GM12891 (cell line): Measurements from ENCODE around the gene EGFLAM.

Experiments used
- PAX5 ChIP-seq: IDR thresholded peaks from 2 replicates; pipeline ENCODE4 v1.6.1; 2011; ENCODE audit warnings: low read length, moderate library complexity, mild to moderate bottlenecking; ENCODE audit not compliant: insufficient read depth, severe bottlenecking
- POLR2A ChIP-seq: IDR thresholded peaks from 2 replicates; pipeline ENCODE4 v1.6.1; 2011; ENCODE audit warnings: low read depth, low read length, control low read depth
- POLR2AphosphoS5 ChIP-seq: IDR thresholded peaks from 2 replicates; pipeline ENCODE4 v1.6.1; 2011; ENCODE audit warnings: low read depth, low read length, control low read depth
- POU2F2 ChIP-seq: IDR thresholded peaks from 2 replicates; pipeline ENCODE4 v1.6.1; 2011; ENCODE audit warnings: low read depth, mild to moderate bottlenecking, control low read depth, low read length, moderate library complexity
- SPI1 ChIP-seq: IDR thresholded peaks from 2 replicates; pipeline ENCODE4 v1.6.1; 2011; ENCODE audit warnings: low read depth, low read length, control low read depth
- TAF1 ChIP-seq: IDR thresholded peaks from 2 replicates; pipeline ENCODE4 v1.6.1; 2011; ENCODE audit warnings: low read depth, low read length, control low read depth

GRCh38 chr5:38467353-38468040 lies 209.1 kb downstream of the EGFLAM start:
- TF ChIP-seq POLR2AphosphoS5 (no peak), POLR2A (no peak), TAF1 (no peak), SPI1 (no peak), PAX5 (no peak), POU2F2 (no peak)
